Neural crest cell (in vitro differentiated cells): ENCODE data around the gene GATA2. TPM values are rescaled to one million over a fixed set of nuclear protein-coding genes. Genes with fewer than 3 reads are reported as not detected.
A peak's percentile ranks its signal among the peaks of the same experiment; 100 is the strongest.

ENCODE experiments used
- DNase-seq: peaks from one replicate; pipeline ENCODE4 v3.0.0; 2021; ENCODE audit warnings: low read depth, mixed read lengths, low spot score
- H3K27ac Mint-ChIP-seq: one replicate; pipeline ENCODE4 v1.8.0; 2021; ENCODE audit warnings: mild to moderate bottlenecking, mixed read lengths; ENCODE audit not compliant: unreplicated experiment
- H3K27me3 Mint-ChIP-seq: 2 replicates; pipeline ENCODE4 v1.8.0; 2021; ENCODE audit warnings: low read depth, mild to moderate bottlenecking, mixed read lengths
- H3K36me3 Mint-ChIP-seq: 2 replicates; pipeline ENCODE4 v1.8.0; 2021; ENCODE audit warnings: low read depth, mild to moderate bottlenecking, mixed read lengths
- H3K4me1 Mint-ChIP-seq: 2 replicates; pipeline ENCODE4 v1.8.0; 2021; ENCODE audit warnings: mixed read lengths
- H3K4me3 Mint-ChIP-seq: one replicate; pipeline ENCODE4 v1.8.0; 2021; ENCODE audit warnings: mild to moderate bottlenecking, mixed read lengths
- H3K9me3 Mint-ChIP-seq: 2 replicates; pipeline ENCODE4 v1.8.0; 2021; ENCODE audit warnings: mixed read lengths
- total RNA-seq: library from RNA; stranded (reverse); gene quantifications from 2 replicates; pipeline ENCODE4 v1.2.1, GENCODE V29; 2021
- TF ChIP-seq, protein P1 (sequence below): fragments of 200-600 bp; sonication (generic); conservative IDR thresholded peaks from 2 replicates; pipeline ENCODE4 v1.5.0; 2021; ENCODE audit warnings: antibody characterized with exemption, mild to moderate bottlenecking

The GATA2 gene
- total RNA-seq, 1 donor from 2014 or later = 0.30 TPM

DNA sequence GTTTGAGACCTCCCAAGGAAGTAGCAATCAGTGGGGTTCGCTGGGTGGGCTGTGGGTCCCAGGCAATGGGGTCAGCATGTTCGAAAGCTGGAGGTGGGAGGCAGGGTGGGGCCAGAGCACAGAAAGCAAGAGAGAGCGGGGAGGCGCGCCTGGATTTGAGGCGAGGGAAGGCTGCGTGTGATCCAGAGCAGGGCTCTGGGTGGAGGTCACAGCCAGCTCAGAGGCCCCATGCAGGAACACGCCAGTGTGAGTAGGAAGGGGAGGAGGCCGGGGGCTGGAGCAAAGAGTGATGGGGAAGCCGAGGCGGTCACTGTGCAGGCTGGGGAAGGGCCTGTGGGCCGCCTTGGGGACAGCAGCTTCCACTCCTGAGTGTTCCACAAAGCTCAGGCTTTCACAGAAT is 35.1 kb downstream of the GATA2 start:
- H3K9me3 Mint-ChIP-seq = no peaks in the 10 kb centered on the region
- no peaks in the 10 kb centered on the region for H3K4me1 Mint-ChIP-seq
- TF ChIP-seq, protein P1, sequence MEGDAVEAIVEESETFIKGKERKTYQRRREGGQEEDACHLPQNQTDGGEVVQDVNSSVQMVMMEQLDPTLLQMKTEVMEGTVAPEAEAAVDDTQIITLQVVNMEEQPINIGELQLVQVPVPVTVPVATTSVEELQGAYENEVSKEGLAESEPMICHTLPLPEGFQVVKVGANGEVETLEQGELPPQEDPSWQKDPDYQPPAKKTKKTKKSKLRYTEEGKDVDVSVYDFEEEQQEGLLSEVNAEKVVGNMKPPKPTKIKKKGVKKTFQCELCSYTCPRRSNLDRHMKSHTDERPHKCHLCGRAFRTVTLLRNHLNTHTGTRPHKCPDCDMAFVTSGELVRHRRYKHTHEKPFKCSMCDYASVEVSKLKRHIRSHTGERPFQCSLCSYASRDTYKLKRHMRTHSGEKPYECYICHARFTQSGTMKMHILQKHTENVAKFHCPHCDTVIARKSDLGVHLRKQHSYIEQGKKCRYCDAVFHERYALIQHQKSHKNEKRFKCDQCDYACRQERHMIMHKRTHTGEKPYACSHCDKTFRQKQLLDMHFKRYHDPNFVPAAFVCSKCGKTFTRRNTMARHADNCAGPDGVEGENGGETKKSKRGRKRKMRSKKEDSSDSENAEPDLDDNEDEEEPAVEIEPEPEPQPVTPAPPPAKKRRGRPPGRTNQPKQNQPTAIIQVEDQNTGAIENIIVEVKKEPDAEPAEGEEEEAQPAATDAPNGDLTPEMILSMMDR = no peak
- no peak overlapping the region for H3K4me3 Mint-ChIP-seq
- H3K36me3 Mint-ChIP-seq = no peaks in the 10 kb centered on the region
- DNase-seq = no peak
- peaks cover 30% of the 10 kb centered on the region for H3K27me3 Mint-ChIP-seq
- H3K27ac Mint-ChIP-seq = peak overlapping the region; percentile 75

DNA sequence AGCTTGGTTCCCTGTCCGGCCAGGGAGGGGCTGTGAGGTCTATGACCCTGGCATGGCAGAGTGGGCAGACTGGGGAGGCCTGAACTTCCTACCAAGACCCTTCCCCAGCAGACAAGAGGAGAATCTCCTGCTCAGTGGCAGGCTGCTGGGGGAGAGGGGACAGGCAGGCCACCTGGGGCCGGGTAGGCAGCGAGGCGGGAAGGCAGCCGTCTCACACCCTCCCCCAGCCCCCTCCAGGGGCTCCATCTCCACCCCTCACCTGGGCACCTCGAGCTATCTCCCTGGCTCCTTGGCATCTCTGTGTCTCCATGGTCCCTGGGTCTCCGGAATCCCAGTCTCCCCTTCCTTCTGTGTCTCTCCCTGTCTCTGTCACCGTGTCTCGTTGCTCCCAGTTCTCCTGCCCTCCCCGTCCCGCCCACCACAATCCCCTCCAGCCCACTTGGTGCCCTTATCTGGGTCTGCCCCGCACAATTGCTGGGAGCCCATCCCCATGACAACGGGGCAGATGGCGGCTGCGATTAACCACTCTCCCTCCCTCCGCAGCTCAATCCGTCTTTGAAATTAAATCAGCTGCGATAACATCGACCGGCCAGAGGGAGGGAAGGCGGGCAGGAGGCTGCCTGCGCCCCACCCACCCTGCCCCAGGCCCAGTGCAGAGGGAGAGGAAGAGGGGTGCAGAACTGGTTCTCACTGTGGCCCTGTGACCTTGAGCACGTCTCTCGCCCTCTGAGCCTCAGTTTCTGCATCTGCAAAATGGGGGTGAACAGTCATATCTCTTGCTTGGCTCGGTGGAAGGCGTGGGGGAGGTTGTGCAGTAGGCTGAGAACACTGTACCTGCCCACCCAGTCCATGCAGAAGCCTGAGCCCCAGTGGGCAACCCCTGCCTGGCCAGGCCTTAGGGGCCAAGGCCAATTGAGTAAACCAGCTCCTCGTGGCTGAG is 36.0 kb downstream of the GATA2 start:
- TF ChIP-seq, protein P1 = no peak
- Mint-ChIP-seq H3K4me3 (no peak overlapping the region), H3K36me3 (no peaks in the 10 kb centered on the region), H3K27me3 (peaks cover 31% of the 10 kb centered on the region), H3K27ac (no peak overlapping the region), H3K9me3 (no peaks in the 10 kb centered on the region), H3K4me1 (no peaks in the 10 kb centered on the region)
- DNase-seq = no peak

DNA sequence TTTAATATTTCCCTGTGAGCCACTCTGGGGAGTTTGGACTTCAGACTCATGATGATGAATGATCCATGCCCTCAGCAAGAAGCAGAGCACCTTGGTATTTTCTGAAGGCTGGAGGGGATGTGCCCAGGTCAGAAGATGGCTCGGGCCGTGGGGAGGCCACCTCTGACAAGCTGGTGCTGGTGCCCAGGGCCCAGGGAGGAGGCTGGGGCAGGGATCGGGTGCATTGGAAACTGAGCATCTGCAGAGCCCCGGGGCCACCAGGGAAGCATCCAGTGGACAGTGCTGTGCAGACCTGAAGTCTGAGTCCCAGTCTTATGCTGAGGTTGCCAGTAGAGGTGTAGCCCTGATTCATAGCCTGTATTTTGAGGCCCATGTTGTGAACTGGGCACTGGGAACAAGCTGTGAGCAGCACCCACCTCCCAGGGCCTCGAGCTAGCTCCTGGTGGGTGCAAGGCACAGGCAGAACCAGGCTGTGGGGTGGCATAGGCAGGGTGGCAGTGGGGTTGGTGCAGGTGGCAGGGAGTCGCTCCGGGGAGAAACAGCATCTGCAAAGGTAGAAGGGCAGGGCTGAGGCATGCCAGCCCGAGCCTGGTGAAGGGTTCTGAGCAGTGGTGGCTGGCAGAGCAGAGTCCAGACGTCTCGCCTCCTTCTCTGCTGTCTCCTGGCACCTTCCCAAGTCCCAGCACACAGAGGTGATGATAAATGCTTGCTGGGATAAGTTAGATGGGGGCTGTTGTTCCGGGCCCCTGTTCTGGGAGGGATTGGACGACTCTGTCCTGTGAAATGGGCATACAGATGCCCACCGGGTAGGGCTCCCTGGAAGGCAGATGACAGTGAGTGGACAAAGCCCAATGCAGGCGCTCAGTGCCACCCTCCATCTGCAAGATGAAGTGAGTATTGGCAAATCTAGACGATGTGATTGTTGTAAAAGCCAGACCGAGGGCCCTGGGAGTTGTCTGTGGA is 36.9 kb downstream of the GATA2 start:
- no peak overlapping the region for H3K27ac Mint-ChIP-seq
- no peaks in the 10 kb centered on the region for H3K4me1 Mint-ChIP-seq
- TF ChIP-seq, protein P1 = no peak
- peaks cover 39% of the 10 kb centered on the region for H3K27me3 Mint-ChIP-seq
- H3K9me3 Mint-ChIP-seq = no peaks in the 10 kb centered on the region
- H3K36me3 Mint-ChIP-seq = no peaks in the 10 kb centered on the region
- H3K4me3 Mint-ChIP-seq = no peak overlapping the region
- no peak for DNase-seq

DNA sequence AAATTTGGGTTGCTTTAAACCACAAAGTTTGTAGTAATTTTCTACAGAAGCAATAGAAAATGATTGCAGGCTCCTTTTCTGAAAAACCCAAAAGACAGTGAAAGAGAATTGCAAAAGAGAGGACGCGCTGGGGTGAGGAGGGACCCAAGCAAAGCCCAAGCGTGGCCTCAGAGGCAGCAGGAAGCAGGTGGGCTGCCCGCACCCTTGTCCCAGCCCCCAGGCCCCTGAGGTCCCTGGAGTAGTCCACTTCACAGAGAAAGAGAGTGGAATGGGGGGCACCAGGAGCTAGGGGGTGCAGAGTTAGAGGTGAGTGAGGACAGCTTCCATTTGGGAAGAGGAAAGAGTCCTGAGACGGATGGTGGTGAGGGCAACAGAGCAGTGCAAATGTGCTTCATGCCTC is 37.9 kb downstream of the GATA2 start:
- no peaks in the 10 kb centered on the region for H3K4me1 Mint-ChIP-seq
- no peaks in the 10 kb centered on the region for H3K9me3 Mint-ChIP-seq
- TF ChIP-seq, protein P1 = no peak
- no peak for DNase-seq
- no peaks in the 10 kb centered on the region for H3K36me3 Mint-ChIP-seq
- H3K27ac Mint-ChIP-seq = peak overlapping the region; percentile 31
- no peak overlapping the region for H3K4me3 Mint-ChIP-seq
- H3K27me3 Mint-ChIP-seq = peaks cover 48% of the 10 kb centered on the region

DNA sequence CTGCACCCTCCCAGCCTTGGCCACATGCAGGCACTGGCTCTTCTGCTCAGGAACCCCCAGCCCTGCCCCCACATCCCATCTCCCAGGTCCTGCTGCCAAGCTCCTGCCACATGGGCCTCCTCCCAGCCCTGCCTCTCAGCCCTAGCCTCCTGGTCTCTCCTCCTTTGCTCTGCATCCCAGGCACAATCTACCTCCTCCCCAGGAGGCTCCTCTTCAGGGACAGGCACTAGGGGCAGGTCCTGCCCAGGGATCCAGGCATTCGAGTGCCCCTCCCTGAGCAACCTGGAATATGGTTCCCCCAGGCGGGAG is 38.7 kb downstream of the GATA2 start:
- H3K9me3 Mint-ChIP-seq = no peaks in the 10 kb centered on the region

More for the DNA sequence above, 38.7 kb downstream of the GATA2 start:
- Mint-ChIP-seq H3K36me3 (no peaks in the 10 kb centered on the region), H3K27me3 (peaks cover 50% of the 10 kb centered on the region), H3K4me3 (no peak overlapping the region), H3K4me1 (no peaks in the 10 kb centered on the region), H3K27ac (no peak overlapping the region)
- DNase-seq = no peak
- TF ChIP-seq, protein P1 = no peak
